Measurements from ENCODE around the gene TUBD1. TPM values are rescaled to one million over a fixed set of nuclear protein-coding genes. Genes with fewer than 3 reads are reported as not detected.
A peak's percentile ranks its signal among the peaks of the same experiment; 100 is the strongest.

The TUBD1 gene
- total RNA-seq, 2 experiments from 2014 or later = 7.3 to 9.4 TPM

- H3K9me3 Mint-ChIP-seq = no peaks in the 10 kb centered on the region
- POLR2A ChIA-PET = interaction anchor here (0.7 to 4.9 kb wide), 14 partner anchors 10 to 218 kb away, joined by 3 to 86 read pairs (median 10); partner anchors contain the start of genes CLTC, PTRH2, RPS6KB1 and TUBD1
These were observed 54.5 kb downstream of the TUBD1 start for GRCh38 chr17:59838052-59838916.

DNA sequence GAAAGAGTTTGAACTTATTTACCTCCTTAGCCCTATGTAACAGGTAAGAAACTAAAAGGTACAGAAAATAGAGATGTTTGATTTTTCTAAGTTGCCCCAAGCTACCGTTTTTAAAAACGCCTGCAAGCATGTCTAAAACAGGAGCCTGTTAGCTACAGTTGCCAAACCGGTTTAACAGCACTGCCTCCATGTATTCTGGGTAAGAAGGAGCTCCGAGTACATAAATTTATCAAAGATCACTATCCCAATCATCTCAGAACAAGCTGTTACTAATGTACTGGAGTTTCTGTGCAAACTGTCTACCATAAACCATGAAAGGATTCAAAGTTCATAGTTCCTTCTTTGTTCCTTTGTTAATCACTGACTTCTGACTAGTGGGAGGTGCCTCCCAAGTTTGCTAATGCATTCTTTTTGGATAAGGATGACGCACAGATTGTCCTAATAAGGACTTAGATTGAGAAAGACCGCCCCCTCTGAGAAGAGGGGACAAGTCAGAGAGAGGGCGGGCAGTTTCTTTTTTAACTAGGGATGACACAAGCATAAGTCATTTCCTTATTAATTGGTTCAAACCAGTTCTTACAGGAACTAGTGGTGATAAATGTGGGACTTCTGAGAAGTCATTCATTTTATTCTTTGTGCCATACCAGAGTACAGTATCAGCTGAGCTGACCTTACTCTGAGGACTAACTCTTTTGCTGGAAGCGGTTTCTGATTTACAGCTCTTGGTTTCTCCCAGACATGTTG is 55.3 kb downstream of the TUBD1 start:
- Histone ChIP-seq H3K27ac (ENCODE audit: low read depth in 1 of 2, low read length in 2 of 2) (peak overlapping the region; percentile 77 to 92), H3K4me3 (ENCODE audit: low read length) (peak overlapping the region; percentile 82), H3K36me3 (ENCODE audit: insufficient read depth, low read length) (peaks cover 9% of the 10 kb centered on the region), H3K27me3 (ENCODE audit: control insufficient read depth in 1 of 2, insufficient read depth in 2 of 2, low read length in 2 of 2) (no peaks in the 10 kb centered on the region), H3K9me3 (ENCODE audit: control insufficient read depth in 1 of 2, insufficient read depth in 1 of 2, low read length in 2 of 2) (no peaks in the 10 kb centered on the region), H3K4me1 (ENCODE audit: insufficient read depth, low read length) (peaks cover 13% of the 10 kb centered on the region)
- TF ChIP-seq, protein P1, sequence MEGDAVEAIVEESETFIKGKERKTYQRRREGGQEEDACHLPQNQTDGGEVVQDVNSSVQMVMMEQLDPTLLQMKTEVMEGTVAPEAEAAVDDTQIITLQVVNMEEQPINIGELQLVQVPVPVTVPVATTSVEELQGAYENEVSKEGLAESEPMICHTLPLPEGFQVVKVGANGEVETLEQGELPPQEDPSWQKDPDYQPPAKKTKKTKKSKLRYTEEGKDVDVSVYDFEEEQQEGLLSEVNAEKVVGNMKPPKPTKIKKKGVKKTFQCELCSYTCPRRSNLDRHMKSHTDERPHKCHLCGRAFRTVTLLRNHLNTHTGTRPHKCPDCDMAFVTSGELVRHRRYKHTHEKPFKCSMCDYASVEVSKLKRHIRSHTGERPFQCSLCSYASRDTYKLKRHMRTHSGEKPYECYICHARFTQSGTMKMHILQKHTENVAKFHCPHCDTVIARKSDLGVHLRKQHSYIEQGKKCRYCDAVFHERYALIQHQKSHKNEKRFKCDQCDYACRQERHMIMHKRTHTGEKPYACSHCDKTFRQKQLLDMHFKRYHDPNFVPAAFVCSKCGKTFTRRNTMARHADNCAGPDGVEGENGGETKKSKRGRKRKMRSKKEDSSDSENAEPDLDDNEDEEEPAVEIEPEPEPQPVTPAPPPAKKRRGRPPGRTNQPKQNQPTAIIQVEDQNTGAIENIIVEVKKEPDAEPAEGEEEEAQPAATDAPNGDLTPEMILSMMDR (IDR thresholded peaks at IDR 0.05) = no peak
- Mint-ChIP-seq H3K4me1 (ENCODE audit: low read depth) (peaks cover 68% of the 10 kb centered on the region), H3K4me3 (peak overlapping the region; percentile 94), H3K27ac (peak overlapping the region; percentile 86), H3K27me3 (no peaks in the 10 kb centered on the region), H3K36me3 (ENCODE audit: low read depth) (peaks cover 45% of the 10 kb centered on the region), H3K9me3 (no peaks in the 10 kb centered on the region)
- intact Hi-C loops (cut with DNase I, micrococcal nuclease) = loop anchor here (1.0 to 5.0 kb wide), 3 partner anchors 50 to 55 kb away; partner anchors contain the start of genes RPS6KB1 (in 1 of the 2) and TUBD1 (in 1 of the 2)
- ChIA-PET POLR2A (interaction anchor here (0.7 to 4.9 kb wide), 13 partner anchors 9 to 218 kb away, joined by 3 to 86 read pairs (median 11); partner anchors contain the start of genes CLTC, PTRH2, RPS6KB1 and TUBD1), CTCF (interaction anchor here (0.5 to 3.4 kb wide), 10 partner anchors 10 to 103 kb away, joined by 3 to 39 read pairs (median 3); no protein-coding TSS in a partner anchor)
- DNase-seq = peak in 10 of 14 experiments; percentile 34 to 98 (median 65)
- ATAC-seq (ENCODE audit: poor library complexity) = peak; percentile 89

More at GRCh38 chr17:59838052-59838916, 54.5 kb downstream of the TUBD1 start:
- H3K4me1 Mint-ChIP-seq (ENCODE audit: low read depth) = peaks cover 68% of the 10 kb centered on the region
- Histone ChIP-seq H3K27me3 (ENCODE audit: control insufficient read depth in 1 of 2, insufficient read depth in 2 of 2, low read length in 2 of 2) (no peaks in the 10 kb centered on the region), H3K27ac (ENCODE audit: low read depth in 1 of 2, low read length in 2 of 2) (peak overlapping the region; percentile 77 to 92), H3K36me3 (ENCODE audit: insufficient read depth, low read length) (peaks cover 9% of the 10 kb centered on the region), H3K9me3 (ENCODE audit: control insufficient read depth in 1 of 2, insufficient read depth in 1 of 2, low read length in 2 of 2) (no peaks in the 10 kb centered on the region), H3K4me1 (ENCODE audit: insufficient read depth, low read length) (peaks cover 18% of the 10 kb centered on the region), H3K4me3 (ENCODE audit: low read length) (peak overlapping the region; percentile 82)
- no peak for ATAC-seq (ENCODE audit: poor library complexity)
- no peaks in the 10 kb centered on the region for H3K27me3 Mint-ChIP-seq
- peak in 5 of 14 experiments; percentile 30 to 65 (median 61) for DNase-seq
- intact Hi-C loops (cut with DNase I, micrococcal nuclease) = loop anchor here (5.0 kb wide), 2 partner anchors 51 to 54 kb away; partner anchors contain the start of genes RPS6KB1 (in 1 of the 2) and TUBD1 (in 1 of the 2)
- H3K27ac Mint-ChIP-seq = peak overlapping the region; percentile 86
- H3K4me3 Mint-ChIP-seq = peak overlapping the region; percentile 94
- peaks cover 46% of the 10 kb centered on the region for H3K36me3 Mint-ChIP-seq (ENCODE audit: low read depth)
- CTCF ChIA-PET = interaction anchor here (0.6 to 3.4 kb wide), 8 partner anchors 8 to 85 kb away, joined by 3 to 39 read pairs (median 4); no protein-coding TSS in a partner anchor
- TF ChIP-seq, protein P1 (IDR thresholded peaks at IDR 0.05) = no peak

GRCh38 chr17:59832883-59833379 is 59.8 kb downstream of the TUBD1 start:
- Mint-ChIP-seq H3K4me1 (ENCODE audit: low read depth) (peaks cover 54% of the 10 kb centered on the region), H3K9me3 (no peaks in the 10 kb centered on the region), H3K4me3 (no peak overlapping the region), H3K27ac (no peak overlapping the region), H3K36me3 (ENCODE audit: low read depth) (peaks cover 6% of the 10 kb centered on the region), H3K27me3 (no peaks in the 10 kb centered on the region)
- Histone ChIP-seq H3K27ac (ENCODE audit: low read depth in 1 of 2, low read length in 2 of 2) (no peak overlapping the region), H3K4me3 (ENCODE audit: low read length) (no peak overlapping the region), H3K36me3 (ENCODE audit: insufficient read depth, low read length) (no peaks in the 10 kb centered on the region), H3K27me3 (ENCODE audit: control insufficient read depth in 1 of 2, insufficient read depth in 2 of 2, low read length in 2 of 2) (no peaks in the 10 kb centered on the region), H3K9me3 (ENCODE audit: control insufficient read depth in 1 of 2, insufficient read depth in 1 of 2, low read length in 2 of 2) (no peaks in the 10 kb centered on the region), H3K4me1 (ENCODE audit: insufficient read depth, low read length) (peaks cover 42% of the 10 kb centered on the region)
- ATAC-seq (ENCODE audit: poor library complexity) (no peak), DNase-seq (peak in 1 of 14 experiments; percentile 38)
- CTCF ChIA-PET = interaction anchor here (0.7 to 1.8 kb wide), 2 partner anchors 26 to 70 kb away, joined by 3 to 7 read pairs; no protein-coding TSS in a partner anchor
- POLR2A ChIA-PET = interaction anchor here (2.2 kb wide), 1 partner anchor 16 kb away, joined by 6 read pairs; no protein-coding TSS in a partner anchor
- intact Hi-C loops (cut with DNase I, micrococcal nuclease) = no loop called here
- TF ChIP-seq, protein P1 (IDR thresholded peaks at IDR 0.05) = no peak
